Mesenchymal stem cell (in vitro differentiated cells and primary cell): ENCODE measurements around the gene WLS.

Experiments used
- DNase-seq: peaks from one replicate; pipeline ENCODE4 v3.0.0-alpha.2; 2013
- H2AFZ ChIP-seq: one replicate; pipeline ENCODE4 v1.6.1; 2013; ENCODE audit warnings: low read depth, mild to moderate bottlenecking, control low read depth, inconsistent platforms, low read length, moderate library complexity
- H2AK5ac ChIP-seq: 2 replicates; pipeline ENCODE4 v1.6.1; 2013; ENCODE audit warnings: low read length, moderate library complexity, mild to moderate bottlenecking, inconsistent platforms; ENCODE audit not compliant: severe bottlenecking
- H2BK120ac ChIP-seq: one replicate; pipeline ENCODE4 v1.6.1; 2013; ENCODE audit warnings: low read depth, mild to moderate bottlenecking, inconsistent platforms, low read length, moderate library complexity
- H2BK12ac ChIP-seq, 2 experiments: one replicate each; pipeline ENCODE4 v1.6.1; 2013; ENCODE audit warnings: inconsistent platforms in 2 of 2, low read length in 2 of 2, mild to moderate bottlenecking in 2 of 2, moderate library complexity in 2 of 2, control low read depth in 1 of 2
- H2BK15ac ChIP-seq: one replicate; pipeline ENCODE4 v1.6.1; 2013; ENCODE audit warnings: mild to moderate bottlenecking, low read depth, inconsistent platforms; ENCODE audit not compliant: poor library complexity, severe bottlenecking
- H2BK5ac ChIP-seq: 2 replicates; pipeline ENCODE4 v1.6.1; 2013; ENCODE audit warnings: low read depth, mild to moderate bottlenecking, low read length, control low read depth, inconsistent platforms; ENCODE audit not compliant: poor library complexity, severe bottlenecking
- H3K14ac ChIP-seq, 2 experiments: one replicate each; pipeline ENCODE4 v1.6.1; 2013; ENCODE audit warnings: inconsistent platforms in 2 of 2, low read length in 2 of 2, control low read depth in 1 of 2, mild to moderate bottlenecking in 1 of 2, moderate library complexity in 1 of 2
- H3K18ac ChIP-seq, 2 experiments: one replicate each; pipeline ENCODE4 v1.6.1; 2013; ENCODE audit warnings: inconsistent platforms in 2 of 2, low read length in 2 of 2, control low read depth in 1 of 2, low read depth in 1 of 2, mild to moderate bottlenecking in 1 of 2
- H3K23ac ChIP-seq, 2 experiments: one replicate each; pipeline ENCODE4 v1.6.1; 2013; ENCODE audit warnings: inconsistent platforms in 2 of 2, low read length in 2 of 2, mild to moderate bottlenecking in 2 of 2, moderate library complexity in 2 of 2, control low read depth in 1 of 2
- H3K27ac ChIP-seq: 2 replicates; pipeline ENCODE4 v1.5.1; 2013; ENCODE audit warnings: mild to moderate bottlenecking, moderate library complexity, low read length, control low read depth, inconsistent platforms; ENCODE audit not compliant: poor library complexity, severe bottlenecking
- H3K27me3 ChIP-seq, 2 experiments: 2 replicates each; pipeline versions ENCODE4 v1.6.1 to v1.7.0; 2013; ENCODE audit warnings: low read length in 2 of 2, mild to moderate bottlenecking in 2 of 2, moderate library complexity in 2 of 2, control low read depth in 1 of 2, inconsistent platforms in 1 of 2; ENCODE audit not compliant: control insufficient read depth in 1 of 2, insufficient read depth in 1 of 2
- H3K36me3 ChIP-seq, 2 experiments: 2 replicates each; pipeline versions ENCODE4 v1.6.1 to v1.7.0; 2013; ENCODE audit warnings: low read length in 2 of 2, control low read depth in 1 of 2, inconsistent platforms in 1 of 2, low read depth in 1 of 2, mild to moderate bottlenecking in 1 of 2; ENCODE audit not compliant: insufficient read depth in 2 of 2, control insufficient read depth in 1 of 2
- H3K4ac ChIP-seq, 2 experiments: one replicate each; pipeline ENCODE4 v1.6.1; 2013; ENCODE audit warnings: inconsistent platforms in 2 of 2, low read length in 2 of 2, mild to moderate bottlenecking in 2 of 2, moderate library complexity in 2 of 2, control low read depth in 1 of 2, low read depth in 1 of 2
- H3K4me1 ChIP-seq: 2 replicates; pipeline ENCODE4 v1.6.1; 2013; ENCODE audit warnings: low read depth, low read length, control low read depth; ENCODE audit not compliant: control insufficient read depth, insufficient read depth
- H3K4me2 ChIP-seq: 2 replicates; pipeline ENCODE4 v1.6.1; 2013; ENCODE audit warnings: low read length, mild to moderate bottlenecking, inconsistent platforms; ENCODE audit not compliant: poor library complexity, severe bottlenecking
- H3K4me3 ChIP-seq, 2 experiments: 2 replicates each; pipeline versions ENCODE4 v1.5.1 to v1.7.0; 2013; ENCODE audit warnings: low read length in 2 of 2, mild to moderate bottlenecking in 2 of 2, control low read depth in 1 of 2, low read depth in 1 of 2; ENCODE audit not compliant: insufficient read depth in 1 of 2
- H3K79me1 ChIP-seq: replicated peaks from 2 replicates; pipeline ENCODE4 v1.6.1; 2013; ENCODE audit warnings: mild to moderate bottlenecking, control low read depth, low read length, inconsistent platforms; ENCODE audit not compliant: poor library complexity, severe bottlenecking
- H3K9ac ChIP-seq: 2 replicates; pipeline ENCODE4 v1.7.0; 2013; ENCODE audit warnings: mild to moderate bottlenecking, low read length, moderate library complexity
- H3K9me3 ChIP-seq: 2 replicates; pipeline ENCODE4 v1.7.0; 2013; ENCODE audit warnings: mild to moderate bottlenecking, low read length; ENCODE audit not compliant: control insufficient read depth
- H4K8ac ChIP-seq: one replicate; pipeline ENCODE4 v1.6.1; 2013; ENCODE audit warnings: inconsistent platforms, mild to moderate bottlenecking, low read length, moderate library complexity
- H4K91ac ChIP-seq: one replicate; pipeline ENCODE4 v1.6.1; 2013; ENCODE audit warnings: mild to moderate bottlenecking, low read length, inconsistent platforms
- WGBS: methylation state at CpG from one replicate; pipeline ENCODE4 v1.1.7; 2013; ENCODE audit warnings: mixed read lengths; 5-methylcytosine and 5-hydroxymethylcytosine counted together

Gene WLS

GRCh38 chr1:68160021-68160420 lies 72.3 kb downstream of the WLS start:
- no peak overlapping the region for H3K27ac ChIP-seq
- H3K79me1 ChIP-seq = peaks cover 43% of the 10 kb centered on the region
- H3K9ac ChIP-seq = no peak overlapping the region
- H3K4me3 ChIP-seq = no peak overlapping the region
- no peaks in the 10 kb centered on the region for H3K9me3 ChIP-seq
- no peak overlapping the region for H4K91ac ChIP-seq
- DNase-seq = no peak
- H2BK5ac ChIP-seq = no peak overlapping the region
- no peaks in the 10 kb centered on the region for H3K27me3 ChIP-seq
- H3K4me2 ChIP-seq = no peak overlapping the region
- H3K4ac ChIP-seq = no peak overlapping the region
- H2BK120ac ChIP-seq = no peak overlapping the region
- H2AFZ ChIP-seq = no peak overlapping the region
- 100% methylated on average over 1 of the region's 1 CpG for WGBS
- H2BK12ac ChIP-seq = no peak overlapping the region
- H3K23ac ChIP-seq = no peak overlapping the region
- no peak overlapping the region for H2BK15ac ChIP-seq
- H3K18ac ChIP-seq = no peak overlapping the region
- no peaks in the 10 kb centered on the region for H3K4me1 ChIP-seq
- H2AK5ac ChIP-seq = no peak overlapping the region
- H3K14ac ChIP-seq = no peak overlapping the region
- no peak overlapping the region for H4K8ac ChIP-seq
- H3K36me3 ChIP-seq = peaks cover 29 to 57% of the 10 kb centered on the region in 2 experiments

GRCh38 chr1:68158837-68159236 lies 73.5 kb downstream of the WLS start:
- Histone ChIP-seq H3K4me3 (no peak overlapping the region), H2BK15ac (no peak overlapping the region), H3K4ac (no peak overlapping the region), H4K91ac (no peak overlapping the region), H2BK12ac (no peak overlapping the region), H3K9me3 (no peaks in the 10 kb centered on the region), H4K8ac (no peak overlapping the region), H2AFZ (no peak overlapping the region), H3K27me3 (no peaks in the 10 kb centered on the region), H3K4me1 (no peaks in the 10 kb centered on the region), H2BK5ac (no peak overlapping the region), H3K36me3 (peaks cover 29 to 66% of the 10 kb centered on the region in 2 experiments), H3K18ac (no peak overlapping the region), H3K9ac (no peak overlapping the region), H3K14ac (no peak overlapping the region), H2AK5ac (no peak overlapping the region), H3K79me1 (peaks cover 41% of the 10 kb centered on the region), H3K4me2 (no peak overlapping the region), H2BK120ac (no peak overlapping the region), H3K27ac (no peak overlapping the region), H3K23ac (no peak overlapping the region)
- DNase-seq = no peak
- WGBS = 84% methylated on average over 7 of the region's 8 CpGs

- H3K18ac ChIP-seq = no peak overlapping the region
- H3K27me3 ChIP-seq = no peaks in the 10 kb centered on the region
- H3K4ac ChIP-seq = no peak overlapping the region
- no peak overlapping the region for H3K4me2 ChIP-seq
- no peak for DNase-seq
- no peak overlapping the region for H3K14ac ChIP-seq
- no peak overlapping the region for H4K91ac ChIP-seq
- H3K27ac ChIP-seq = no peak overlapping the region
- H4K8ac ChIP-seq = no peak overlapping the region
- WGBS = 88% methylated on average over 1 of the region's 2 CpGs
- peaks cover 27 to 74% of the 10 kb centered on the region in 2 experiments for H3K36me3 ChIP-seq
- no peak overlapping the region for H2BK12ac ChIP-seq
- no peak overlapping the region for H2BK120ac ChIP-seq
- no peak overlapping the region for H3K4me3 ChIP-seq
- no peaks in the 10 kb centered on the region for H3K4me1 ChIP-seq
- no peak overlapping the region for H2AK5ac ChIP-seq
- H3K79me1 ChIP-seq = peaks cover 35% of the 10 kb centered on the region
- H2BK5ac ChIP-seq = no peak overlapping the region
- H2BK15ac ChIP-seq = no peak overlapping the region
- no peak overlapping the region for H3K23ac ChIP-seq
- H3K9ac ChIP-seq = no peak overlapping the region
- H2AFZ ChIP-seq = no peak overlapping the region
- no peaks in the 10 kb centered on the region for H3K9me3 ChIP-seq
These were observed 74.9 kb downstream of the WLS start for GRCh38 chr1:68157416-68157815.

GRCh38 chr1:68151690-68152089 lies 80.6 kb downstream of the WLS start:
- Histone ChIP-seq H3K4me1 (no peaks in the 10 kb centered on the region), H4K8ac (no peak overlapping the region), H3K23ac (no peak overlapping the region), H2BK15ac (no peak overlapping the region), H2BK5ac (no peak overlapping the region), H3K27ac (no peak overlapping the region), H3K79me1 (peaks cover 31% of the 10 kb centered on the region), H3K4ac (no peak overlapping the region), H2AK5ac (no peak overlapping the region), H3K14ac (no peak overlapping the region), H2BK12ac (no peak overlapping the region), H4K91ac (no peak overlapping the region), H3K4me2 (no peak overlapping the region), H2BK120ac (no peak overlapping the region), H3K4me3 (no peak overlapping the region), H2AFZ (no peak overlapping the region), H3K36me3 (peaks cover 42 to 100% of the 10 kb centered on the region in 2 experiments), H3K9ac (no peak overlapping the region), H3K27me3 (no peaks in the 10 kb centered on the region), H3K18ac (no peak overlapping the region), H3K9me3 (no peaks in the 10 kb centered on the region)
- no peak for DNase-seq
- WGBS = 77% methylated on average over 3 of the region's 3 CpGs
